GM12878 (cell line): ENCODE results near the gene SFXN5.

Source experiments
- BRCA1 ChIP-seq: IDR thresholded peaks from 2 replicates; pipeline ENCODE4 v1.6.1; 2011; ENCODE audit warnings: low read depth, low read length, improper control_type of control experiment
- POLR2A ChIP-seq: IDR thresholded peaks from 2 replicates; pipeline ENCODE4 v1.6.1; 2011; ENCODE audit warnings: low read depth, mild to moderate bottlenecking, low read length
- SP1 ChIP-seq: IDR thresholded peaks from one replicate; pipeline ENCODE4 v1.6.1; 2011; ENCODE audit warnings: low read depth, low read length
- TF ChIP-seq, protein P1 (sequence below), 3 experiments: IDR thresholded peaks in 2 of 3; conservative IDR thresholded peaks in 1 of 3; 2 replicates each; pipeline ENCODE4 v1.5.1; 2011; ENCODE audit warnings: low read depth in 3 of 3, low read length in 3 of 3, mild to moderate bottlenecking in 3 of 3, control low read depth in 2 of 3, moderate library complexity in 2 of 3, inconsistent platforms in 1 of 3, mixed read lengths in 1 of 3; ENCODE audit not compliant: control insufficient read depth in 2 of 3, insufficient read depth in 1 of 3; ENCODE audit errors: extremely low read depth in 1 of 3

DNA sequence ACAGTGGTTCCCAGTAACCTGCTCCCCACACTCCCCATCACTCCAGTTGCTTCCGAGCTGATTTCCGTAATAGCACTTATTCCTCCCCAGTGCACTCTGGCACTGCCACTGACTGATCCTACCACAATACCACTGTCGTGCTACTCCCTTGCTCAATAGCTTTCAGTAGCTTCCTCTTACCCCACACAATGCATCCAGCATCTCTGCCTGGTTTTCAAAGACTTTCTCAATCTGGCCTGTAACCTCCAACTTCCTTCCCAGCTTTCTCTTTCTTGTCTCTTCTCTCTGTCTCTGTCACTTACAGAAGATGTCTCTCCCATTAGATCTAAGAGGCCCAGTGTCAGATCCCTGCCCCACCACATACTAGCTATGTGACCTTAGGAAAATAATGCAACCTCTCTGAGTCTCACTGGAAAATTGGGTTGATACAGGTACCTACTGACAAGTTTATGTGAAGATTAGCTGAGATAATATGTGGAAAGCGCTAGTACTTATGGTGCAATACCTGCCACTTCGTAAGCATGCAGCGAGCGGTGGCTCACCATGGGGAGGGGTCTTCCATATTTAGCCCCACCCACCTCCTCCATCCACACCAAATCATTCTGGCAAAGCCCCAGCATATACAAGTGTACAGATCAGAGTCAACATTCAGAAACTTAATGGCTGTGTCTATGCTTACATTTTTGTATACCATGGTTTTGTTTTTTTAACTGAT, 36.7 kb downstream of the SFXN5 start:
- TF ChIP-seq POLR2A (no peak), BRCA1 (no peak), SP1 (no peak)
- TF ChIP-seq, protein P1, sequence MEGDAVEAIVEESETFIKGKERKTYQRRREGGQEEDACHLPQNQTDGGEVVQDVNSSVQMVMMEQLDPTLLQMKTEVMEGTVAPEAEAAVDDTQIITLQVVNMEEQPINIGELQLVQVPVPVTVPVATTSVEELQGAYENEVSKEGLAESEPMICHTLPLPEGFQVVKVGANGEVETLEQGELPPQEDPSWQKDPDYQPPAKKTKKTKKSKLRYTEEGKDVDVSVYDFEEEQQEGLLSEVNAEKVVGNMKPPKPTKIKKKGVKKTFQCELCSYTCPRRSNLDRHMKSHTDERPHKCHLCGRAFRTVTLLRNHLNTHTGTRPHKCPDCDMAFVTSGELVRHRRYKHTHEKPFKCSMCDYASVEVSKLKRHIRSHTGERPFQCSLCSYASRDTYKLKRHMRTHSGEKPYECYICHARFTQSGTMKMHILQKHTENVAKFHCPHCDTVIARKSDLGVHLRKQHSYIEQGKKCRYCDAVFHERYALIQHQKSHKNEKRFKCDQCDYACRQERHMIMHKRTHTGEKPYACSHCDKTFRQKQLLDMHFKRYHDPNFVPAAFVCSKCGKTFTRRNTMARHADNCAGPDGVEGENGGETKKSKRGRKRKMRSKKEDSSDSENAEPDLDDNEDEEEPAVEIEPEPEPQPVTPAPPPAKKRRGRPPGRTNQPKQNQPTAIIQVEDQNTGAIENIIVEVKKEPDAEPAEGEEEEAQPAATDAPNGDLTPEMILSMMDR (IDR thresholded peaks at IDR 0.05 in 2 of 3, conservative IDR thresholded peaks at IDR 0.05 in 1 of 3; ENCODE audit: control insufficient read depth in 2 of 3, extremely low read depth in 1 of 3, insufficient read depth in 1 of 3, low read depth in 3 of 3, low read length in 3 of 3) = no peak
